Subcutaneous adipose tissue (tissue), 4 donors: ENCODE data around the gene ZNF584. TPM values are rescaled to one million over a fixed set of nuclear protein-coding genes. Genes with fewer than 3 reads are reported as not detected.

Experiments
- CTCF ChIP-seq: fragments of 450-650 bp; IDR thresholded peaks from one replicate; pipeline ENCODE4 v1.5.1; 2016; ENCODE audit warnings: low read depth, mild to moderate bottlenecking, control low read depth, antibody characterized with exemption, moderate library complexity
- total RNA-seq, 4 donors: library from RNA; depleted of rRNA; stranded (reverse); fragments of >200 nt; gene quantifications; one replicate each; pipeline ENCODE4 v1.1.0, GENCODE V29; 2016

ZNF584 gene
- total RNA-seq, 4 donors from 2014 or later: 4.7 to 9.5 (median 8.4) TPM

DNA sequence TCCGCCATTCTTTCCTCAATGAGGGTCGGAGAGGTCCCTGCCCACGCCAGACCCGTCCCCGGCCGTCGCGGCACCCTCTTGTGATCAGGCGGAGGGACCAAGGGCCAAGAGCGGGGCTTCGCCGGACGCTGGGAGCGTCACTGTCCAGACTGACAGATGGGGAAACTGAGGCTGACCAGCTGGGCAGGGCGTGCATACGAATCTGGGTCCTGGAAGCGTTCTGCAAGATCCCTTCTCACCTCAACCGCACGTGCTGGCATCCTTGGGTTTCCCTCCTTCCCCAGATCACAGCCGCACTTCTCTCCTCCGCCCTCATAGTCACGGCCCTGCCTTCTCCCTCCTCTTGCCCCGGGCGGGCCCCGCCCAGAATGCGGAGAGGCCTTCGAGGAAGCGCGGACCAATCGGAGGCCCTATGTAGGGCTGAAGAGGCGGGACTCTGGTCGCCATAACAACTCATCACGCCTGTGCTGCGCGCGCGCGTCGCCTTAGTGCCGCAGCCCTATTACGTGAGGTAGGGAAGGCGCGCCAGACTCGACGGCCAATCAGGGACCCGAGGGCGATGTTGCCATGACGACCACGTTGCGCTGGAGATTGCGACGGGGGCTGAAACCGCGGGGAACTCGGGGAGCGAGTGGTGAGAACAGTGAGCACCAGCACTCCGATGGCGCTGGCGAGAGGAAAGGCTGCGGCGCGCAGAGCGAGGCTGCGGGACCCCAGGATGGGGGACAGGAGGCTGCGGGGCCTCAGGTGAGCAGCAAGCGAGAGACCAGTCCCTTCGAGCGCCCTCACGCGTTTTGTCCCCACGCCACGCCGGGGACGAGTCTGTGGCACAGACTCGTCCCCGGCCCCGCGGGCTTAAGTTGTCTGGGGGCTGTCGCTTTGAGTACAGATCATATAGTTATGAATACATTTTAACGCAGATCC is 7.3 kb upstream of the ZNF584 start:
- TF ChIP-seq CTCF: no peak

GRCh38 chr19:58401840-58402421 is 6.5 kb upstream of the ZNF584 start:
- TF ChIP-seq CTCF: no peak

DNA sequence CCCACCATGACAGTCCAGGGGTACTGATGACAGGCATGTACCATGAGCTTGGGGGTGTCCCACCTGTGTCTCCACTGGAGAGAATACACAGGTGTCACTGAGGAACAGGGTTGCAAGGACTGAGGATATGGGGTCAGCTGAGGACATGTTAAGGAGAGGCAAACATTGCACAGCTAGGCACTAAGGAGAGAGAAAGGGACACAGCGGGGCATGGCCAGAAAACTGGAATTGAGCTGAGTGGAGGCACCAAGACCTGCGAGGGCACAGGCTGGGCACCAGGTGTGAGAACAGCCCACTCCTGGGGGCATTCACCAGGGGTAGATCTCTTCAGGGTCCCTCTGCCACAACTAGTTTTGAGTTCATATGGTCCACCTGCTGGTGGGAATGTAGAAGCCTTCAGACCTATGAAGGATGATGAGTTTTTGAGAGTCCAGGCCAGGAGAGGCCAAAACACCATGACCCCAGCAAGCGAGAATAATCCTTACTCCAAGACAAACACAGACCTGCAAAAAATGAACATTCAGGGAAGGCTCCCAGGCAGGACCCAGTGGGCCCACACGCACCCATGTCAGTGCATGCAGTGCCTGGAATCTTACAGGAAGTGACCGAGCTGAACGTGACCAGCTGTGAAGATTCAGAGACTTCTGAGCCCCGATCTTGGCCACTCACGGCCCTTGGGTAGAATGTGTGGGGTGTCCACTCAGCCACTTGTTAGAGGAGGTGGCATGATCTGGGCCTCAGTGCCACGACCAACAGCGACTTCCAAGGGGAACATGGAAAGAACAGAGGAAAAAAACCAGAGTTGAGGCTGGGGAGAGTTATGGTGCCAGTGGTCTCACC is 1.4 kb upstream of the ZNF584 start:
- TF ChIP-seq CTCF: no peak

GRCh38 chr19:58407658-58408151 is 744 bp upstream of the ZNF584 start:
- TF ChIP-seq CTCF: no peak

GRCh38 chr19:58409010-58409790 is 751 bp downstream of the ZNF584 start:
- TF ChIP-seq CTCF: no peak

GRCh38 chr19:58416604-58417003 is 8.2 kb downstream of the ZNF584 start:
- TF ChIP-seq CTCF: no peak
